Glutamatergic neuron (in vitro differentiated cells): ENCODE results near the gene FRAS1. TPM values are rescaled to one million over a fixed set of nuclear protein-coding genes. Genes with fewer than 3 reads are reported as not detected.
A peak's percentile ranks its signal among the peaks of the same experiment; 100 is the strongest.

ENCODE experiments used
- DNase-seq: peaks from one replicate; pipeline ENCODE4 v3.0.0; 2022
- H3K27ac Mint-ChIP-seq: one replicate; pipeline ENCODE4 v1.8.0; 2020; ENCODE audit warnings: mild to moderate bottlenecking, mixed read lengths, inconsistent platforms; ENCODE audit not compliant: unreplicated experiment
- H3K27me3 Mint-ChIP-seq: one replicate; pipeline ENCODE4 v1.8.0; 2020; ENCODE audit warnings: mild to moderate bottlenecking, moderate library complexity, mixed read lengths, inconsistent platforms; ENCODE audit not compliant: unreplicated experiment
- H3K36me3 Mint-ChIP-seq: one replicate; pipeline ENCODE4 v1.8.0; 2020; ENCODE audit warnings: mild to moderate bottlenecking, mixed read lengths, inconsistent platforms; ENCODE audit not compliant: unreplicated experiment
- H3K4me1 Mint-ChIP-seq: one replicate; pipeline ENCODE4 v1.8.0; 2020; ENCODE audit warnings: mild to moderate bottlenecking, low read depth, mixed read lengths, inconsistent platforms; ENCODE audit not compliant: unreplicated experiment
- H3K4me3 Mint-ChIP-seq: one replicate; pipeline ENCODE4 v1.8.0; 2020; ENCODE audit warnings: mild to moderate bottlenecking, mixed read lengths, inconsistent platforms; ENCODE audit not compliant: unreplicated experiment
- H3K9me3 Mint-ChIP-seq: one replicate; pipeline ENCODE4 v1.8.0; 2020; ENCODE audit warnings: mild to moderate bottlenecking, moderate library complexity, mixed read lengths, inconsistent platforms; ENCODE audit not compliant: unreplicated experiment
- total RNA-seq: library from RNA; stranded (reverse); fragmentation: NEBNext Ultra II Directional; extraction: Animal tissue kit (Norgen Biotek cat#: 25700); gene quantifications from one replicate; pipeline ENCODE4 v1.2.1, GENCODE V29; 2021; ENCODE audit not compliant: unreplicated experiment
- TF ChIP-seq, protein P1 (sequence below): fragments of 200-600 bp; sonication (generic); IDR thresholded peaks from one replicate; pipeline ENCODE4 v1.5.0; 2021; ENCODE audit not compliant: partially characterized antibody, unreplicated experiment

FRAS1 gene
- total RNA-seq, 1 donor from 2014 or later, result 18.7 TPM

DNA sequence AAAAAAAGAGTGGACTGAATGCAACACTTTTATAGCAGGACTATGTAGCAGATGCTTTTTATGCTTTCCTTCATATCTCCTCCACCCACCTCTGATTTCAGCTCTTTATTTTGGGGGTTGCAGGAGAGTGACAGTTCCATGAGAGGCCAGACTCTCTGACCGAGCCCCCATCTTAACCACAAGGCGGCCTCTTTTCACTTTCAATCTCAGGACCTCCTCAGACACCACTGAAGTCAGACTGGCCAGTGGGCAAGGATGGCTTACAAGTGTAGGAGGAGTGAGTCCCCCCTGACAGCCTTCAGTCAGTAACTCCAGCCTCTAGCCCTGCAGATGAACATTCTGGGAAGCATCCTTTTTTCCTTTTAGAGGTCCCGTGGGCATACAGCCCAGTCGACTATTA lies 140.8 kb downstream of the FRAS1 start:
- TF ChIP-seq, protein P1, sequence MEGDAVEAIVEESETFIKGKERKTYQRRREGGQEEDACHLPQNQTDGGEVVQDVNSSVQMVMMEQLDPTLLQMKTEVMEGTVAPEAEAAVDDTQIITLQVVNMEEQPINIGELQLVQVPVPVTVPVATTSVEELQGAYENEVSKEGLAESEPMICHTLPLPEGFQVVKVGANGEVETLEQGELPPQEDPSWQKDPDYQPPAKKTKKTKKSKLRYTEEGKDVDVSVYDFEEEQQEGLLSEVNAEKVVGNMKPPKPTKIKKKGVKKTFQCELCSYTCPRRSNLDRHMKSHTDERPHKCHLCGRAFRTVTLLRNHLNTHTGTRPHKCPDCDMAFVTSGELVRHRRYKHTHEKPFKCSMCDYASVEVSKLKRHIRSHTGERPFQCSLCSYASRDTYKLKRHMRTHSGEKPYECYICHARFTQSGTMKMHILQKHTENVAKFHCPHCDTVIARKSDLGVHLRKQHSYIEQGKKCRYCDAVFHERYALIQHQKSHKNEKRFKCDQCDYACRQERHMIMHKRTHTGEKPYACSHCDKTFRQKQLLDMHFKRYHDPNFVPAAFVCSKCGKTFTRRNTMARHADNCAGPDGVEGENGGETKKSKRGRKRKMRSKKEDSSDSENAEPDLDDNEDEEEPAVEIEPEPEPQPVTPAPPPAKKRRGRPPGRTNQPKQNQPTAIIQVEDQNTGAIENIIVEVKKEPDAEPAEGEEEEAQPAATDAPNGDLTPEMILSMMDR, result no peak
- H3K4me1 Mint-ChIP-seq, result peaks cover 4% of the 10 kb centered on the region
- H3K27ac Mint-ChIP-seq, result no peak overlapping the region
- H3K36me3 Mint-ChIP-seq, result peaks cover 4% of the 10 kb centered on the region
- H3K27me3 Mint-ChIP-seq, result peaks cover 2% of the 10 kb centered on the region
- DNase-seq, result no peak
- peaks cover 8% of the 10 kb centered on the region for H3K9me3 Mint-ChIP-seq
- H3K4me3 Mint-ChIP-seq, result no peak overlapping the region

DNA sequence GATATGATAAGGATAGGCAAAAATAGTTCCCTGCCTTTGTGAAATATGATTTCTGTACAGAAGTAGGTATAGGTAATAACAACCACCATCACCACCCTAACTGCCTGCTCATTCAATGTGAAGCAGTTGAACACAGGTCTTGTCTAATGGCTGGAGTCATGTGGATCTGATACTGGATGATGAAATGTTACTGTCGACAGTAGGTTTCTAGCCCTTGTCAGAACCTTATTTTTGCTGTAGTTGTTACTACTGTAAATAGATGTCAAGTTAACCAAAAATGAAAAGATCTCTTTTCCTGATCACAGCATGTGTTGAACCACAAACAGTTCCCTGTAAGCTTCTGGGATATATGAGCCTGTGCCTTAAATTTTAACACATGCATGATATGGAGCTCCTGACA lies 142.9 kb downstream of the FRAS1 start:
- no peak for DNase-seq
- peaks cover 4% of the 10 kb centered on the region for H3K4me1 Mint-ChIP-seq
- H3K4me3 Mint-ChIP-seq, result no peak overlapping the region
- peaks cover 3% of the 10 kb centered on the region for H3K9me3 Mint-ChIP-seq
- H3K36me3 Mint-ChIP-seq, result no peaks in the 10 kb centered on the region
- H3K27ac Mint-ChIP-seq, result no peak overlapping the region
- TF ChIP-seq, protein P1, result no peak
- H3K27me3 Mint-ChIP-seq, result peaks cover 2% of the 10 kb centered on the region

DNA sequence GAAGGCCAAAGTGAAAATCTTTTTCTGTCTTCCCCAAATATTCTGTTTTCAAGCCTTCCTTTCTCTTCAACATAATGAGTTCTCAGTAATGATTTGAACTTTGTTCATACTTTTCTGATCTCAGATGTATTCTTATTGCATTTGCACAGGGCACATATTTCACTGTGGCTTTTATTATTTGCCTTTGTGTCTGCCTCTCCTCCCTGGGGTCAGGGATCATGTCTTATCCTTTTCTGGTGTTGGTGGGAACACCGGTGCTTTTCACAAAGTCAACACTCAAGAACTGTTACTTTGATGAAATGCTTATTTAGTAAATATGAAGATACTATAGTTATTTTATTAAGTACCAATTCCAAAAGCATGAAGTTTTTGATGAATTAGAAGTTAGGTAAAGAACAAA lies 143.8 kb downstream of the FRAS1 start:
- peaks cover 4% of the 10 kb centered on the region for H3K4me1 Mint-ChIP-seq
- H3K27ac Mint-ChIP-seq, result no peak overlapping the region
- H3K36me3 Mint-ChIP-seq, result no peaks in the 10 kb centered on the region

DNA sequence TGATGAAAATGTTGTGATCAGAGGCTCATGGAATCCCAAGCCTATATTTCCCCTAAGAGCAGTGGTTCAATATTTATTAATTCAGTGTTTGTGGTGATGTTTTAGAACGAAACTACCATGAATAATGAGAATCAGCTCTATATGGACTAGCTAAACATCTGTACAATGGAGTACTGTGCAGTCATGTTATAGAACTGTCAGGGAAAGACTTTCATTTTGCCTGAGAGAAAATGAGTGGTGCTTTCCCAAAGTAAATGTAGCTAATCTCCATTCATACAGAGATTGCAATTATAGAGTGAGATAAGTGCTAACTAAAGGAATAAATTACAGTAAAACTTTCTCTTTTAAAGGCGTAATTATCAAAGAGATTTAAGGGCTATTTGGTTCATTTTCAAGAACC lies 147.1 kb downstream of the FRAS1 start:
- no peak overlapping the region for H3K27ac Mint-ChIP-seq
- DNase-seq, result no peak
- H3K36me3 Mint-ChIP-seq, result no peaks in the 10 kb centered on the region
- TF ChIP-seq, protein P1, result no peak
- H3K4me1 Mint-ChIP-seq, result no peaks in the 10 kb centered on the region
- H3K9me3 Mint-ChIP-seq, result no peaks in the 10 kb centered on the region
- no peaks in the 10 kb centered on the region for H3K27me3 Mint-ChIP-seq
- no peak overlapping the region for H3K4me3 Mint-ChIP-seq

More for the DNA sequence above, 143.8 kb downstream of the FRAS1 start:
- Mint-ChIP-seq H3K27me3 (peaks cover 2% of the 10 kb centered on the region), H3K9me3 (no peaks in the 10 kb centered on the region), H3K4me3 (no peak overlapping the region)
- TF ChIP-seq, protein P1, result no peak
- no peak for DNase-seq

DNA sequence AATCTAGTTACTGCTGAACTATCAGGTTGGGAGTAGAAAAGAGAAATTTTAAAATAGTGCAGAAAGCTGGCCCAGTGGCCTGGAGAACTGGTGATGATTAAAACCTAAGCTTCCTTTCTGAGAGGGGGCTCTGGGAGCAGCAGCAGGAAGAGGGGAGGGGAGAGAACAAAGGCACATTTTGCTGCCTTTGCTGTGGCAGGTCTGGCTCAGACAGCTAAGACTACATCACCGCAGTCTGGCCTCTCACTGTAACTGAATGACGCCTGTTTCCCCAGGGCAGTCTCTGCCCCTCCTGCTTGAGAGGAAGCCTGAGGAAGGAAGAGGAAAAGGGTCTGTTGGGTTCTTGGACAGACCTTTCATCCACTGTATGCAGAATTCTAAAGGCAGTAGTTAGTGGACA lies 148.5 kb downstream of the FRAS1 start:
- H3K27me3 Mint-ChIP-seq, result no peaks in the 10 kb centered on the region
- no peak overlapping the region for H3K4me3 Mint-ChIP-seq
- peak; percentile 24 for DNase-seq
- no peaks in the 10 kb centered on the region for H3K4me1 Mint-ChIP-seq
- no peaks in the 10 kb centered on the region for H3K36me3 Mint-ChIP-seq
- no peak overlapping the region for H3K27ac Mint-ChIP-seq
- H3K9me3 Mint-ChIP-seq, result no peaks in the 10 kb centered on the region
- TF ChIP-seq, protein P1, result no peak
